M059J (cell line): ENCODE measurements around the gene EVL. TPM values are rescaled to one million over a fixed set of nuclear protein-coding genes. Genes with fewer than 3 reads are reported as not detected.

Source experiments
- DNase-seq: peaks from one replicate; pipeline ENCODE4 v3.0.0-alpha.2; 2012; ENCODE audit warnings: low read depth
- total RNA-seq: library from RNA; depleted of rRNA; stranded (reverse); fragments of >200 nt; shearing (Covaris generic); gene quantifications from 2 replicates; pipeline ENCODE4 v1.2.3, GENCODE V29; 2014

EVL gene
- total RNA-seq, 1 experiment from 2014 or later: 21.8 TPM

- DNase-seq: no peak
These were observed 17.5 kb downstream of the EVL start for GRCh38 chr14:100082723-100083122.

GRCh38 chr14:100083706-100084105 lies 18.5 kb downstream of the EVL start:
- no peak for DNase-seq

- no peak for DNase-seq
These were observed 19.4 kb downstream of the EVL start for GRCh38 chr14:100084591-100084990.

- DNase-seq: no peak
These were observed 20.2 kb downstream of the EVL start for GRCh38 chr14:100085462-100085861.

- no peak for DNase-seq
These were observed 21.1 kb downstream of the EVL start for GRCh38 chr14:100086361-100086760.

- DNase-seq: no peak
These were observed 23.0 kb downstream of the EVL start for GRCh38 chr14:100088226-100088625.

GRCh38 chr14:100091386-100091785 lies 26.2 kb downstream of the EVL start:
- DNase-seq: no peak

GRCh38 chr14:100092832-100093231 lies 27.6 kb downstream of the EVL start:
- DNase-seq: no peak

GRCh38 chr14:100093319-100093718 lies 28.1 kb downstream of the EVL start:
- DNase-seq: no peak

GRCh38 chr14:100096656-100097055 lies 31.4 kb downstream of the EVL start:
- peak; percentile 20 for DNase-seq

GRCh38 chr14:100098171-100098570 lies 32.9 kb downstream of the EVL start:
- DNase-seq: no peak

- no peak for DNase-seq
These were observed 34.9 kb downstream of the EVL start for GRCh38 chr14:100100032-100100703.

GRCh38 chr14:100102156-100102785 lies 37.0 kb downstream of the EVL start:
- no peak for DNase-seq

- no peak for DNase-seq
These were observed 38.2 kb downstream of the EVL start for GRCh38 chr14:100103250-100104005.

- no peak for DNase-seq
These were observed 38.8 kb downstream of the EVL start for GRCh38 chr14:100104006-100104352.

GRCh38 chr14:100104523-100105300 lies 39.5 kb downstream of the EVL start:
- peak; percentile 69 for DNase-seq

GRCh38 chr14:100105357-100106169 lies 40.3 kb downstream of the EVL start:
- no peak for DNase-seq

GRCh38 chr14:100106250-100107112 lies 41.3 kb downstream of the EVL start:
- DNase-seq: no peak

GRCh38 chr14:100107236-100107635 lies 42.0 kb downstream of the EVL start:
- no peak for DNase-seq
